Epidermal melanocyte (primary cell): ENCODE data around the gene TRO.

Experiments
- DNase-seq: peaks from one replicate; pipeline ENCODE4 v3.0.0; 2011; ENCODE audit warnings: low spot score; ENCODE audit not compliant: insufficient read length

Gene TRO

GRCh38 chrX:54964766-54965497 is 44.3 kb downstream of the TRO start:
- no peak for DNase-seq

- DNase-seq, result no peak
These were observed 56.8 kb downstream of the TRO start for GRCh38 chrX:54977387-54977786.

GRCh38 chrX:54978448-54978847 is 57.8 kb downstream of the TRO start:
- no peak for DNase-seq

GRCh38 chrX:54979432-54979831 is 58.8 kb downstream of the TRO start:
- DNase-seq, result no peak

GRCh38 chrX:54980334-54980733 is 59.7 kb downstream of the TRO start:
- DNase-seq, result no peak
